Measurements from ENCODE around the gene PARD6A. TPM values are rescaled to one million over a fixed set of nuclear protein-coding genes. Genes with fewer than 3 reads are reported as not detected.

The PARD6A gene, protein sequence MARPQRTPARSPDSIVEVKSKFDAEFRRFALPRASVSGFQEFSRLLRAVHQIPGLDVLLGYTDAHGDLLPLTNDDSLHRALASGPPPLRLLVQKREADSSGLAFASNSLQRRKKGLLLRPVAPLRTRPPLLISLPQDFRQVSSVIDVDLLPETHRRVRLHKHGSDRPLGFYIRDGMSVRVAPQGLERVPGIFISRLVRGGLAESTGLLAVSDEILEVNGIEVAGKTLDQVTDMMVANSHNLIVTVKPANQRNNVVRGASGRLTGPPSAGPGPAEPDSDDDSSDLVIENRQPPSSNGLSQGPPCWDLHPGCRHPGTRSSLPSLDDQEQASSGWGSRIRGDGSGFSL
- total RNA-seq (2014; rRNA removed; shearing (Covaris generic)): 0.97 TPM in 1 of 2 replicates, not detected in the other
- polyA plus RNA-seq (2016; fragmentation: Nextera tagmentation; extraction: Ambion mirVana): 0.58 and 0.70 TPM in 2 replicates

DNA sequence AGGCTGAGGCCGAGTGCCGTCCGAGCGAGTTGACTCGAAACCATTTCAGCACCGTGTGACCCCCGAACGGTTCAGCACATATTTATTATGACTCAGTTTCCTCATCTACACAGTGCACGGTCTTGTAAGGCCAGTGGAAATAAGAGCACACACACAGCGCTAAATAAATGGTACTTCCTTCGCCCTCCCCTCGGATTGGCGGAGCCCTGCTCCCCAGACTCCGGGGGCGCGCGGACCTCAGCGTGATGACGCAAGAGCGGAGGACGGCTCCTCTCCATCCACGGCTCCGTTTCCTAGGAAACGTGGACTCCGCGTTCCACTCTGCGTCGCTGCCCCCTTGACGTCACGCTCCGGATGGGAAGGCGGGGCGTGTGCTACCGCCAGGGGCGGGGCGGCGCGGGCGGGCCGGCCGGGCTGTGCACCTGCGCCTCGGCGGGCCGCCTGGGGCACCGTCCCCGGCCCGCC, at the start of gene PARD6A:
TSS of gene PARD6A (plus strand) at position 397 of the 465 bp plus-strand sequence. CDS start 79 bp downstream, outside the sequence.
- H3K4me2 ChIP-seq (ENCODE audit: unreplicated experiment): peak within 1 kb of the TSS; percentile 81
- peak within 1 kb of the TSS; percentile 92 for H3K27ac ChIP-seq
- peaks cover 21% of the 10 kb centered on the region for H3K79me2 ChIP-seq (ENCODE audit: insufficient read depth)
- in situ Hi-C loops (cut with MboI): no loop called here
- H2AFZ ChIP-seq: peak within 1 kb of the TSS; percentile 97
- H4K20me1 ChIP-seq (ENCODE audit: insufficient read depth): no peaks in the 10 kb centered on the region
- peak within 1 kb of the TSS; percentile 91 for H3K9ac ChIP-seq
- H3K27me3 ChIP-seq (replicated peaks; ENCODE audit: insufficient read depth): no peaks in the 10 kb centered on the region
- no peaks in the 10 kb centered on the region for H3K36me3 ChIP-seq (ENCODE audit: low read depth)
- no peaks in the 10 kb centered on the region for H3F3A ChIP-seq (ENCODE audit: insufficient read depth)
- H3K9me3 ChIP-seq (ENCODE audit: low read depth): no peaks in the 10 kb centered on the region
- WGBS, 2 experiments (ENCODE audit: low coverage in 1 of 2, low lambda C conversion rate in 2 of 2, missing lambda C conversion rate in 2 of 2): 1% methylated on average over 28 to 42 of the region's 48 CpGs
- peak within 1 kb of the TSS; percentile 92 for H3K4me3 ChIP-seq
- H3K4me1 ChIP-seq (ENCODE audit: insufficient read depth): no peaks in the 10 kb centered on the region
- DNase-seq: peak; percentile 99
- no peaks in the 10 kb centered on the region for H3K9me2 ChIP-seq (ENCODE audit: insufficient read depth)
- TF ChIP-seq EZH2phosphoT487 (IDR thresholded peaks at IDR 0.05; ENCODE audit: insufficient read depth, low read depth): no peak
- TF ChIP-seq EZH2 (IDR thresholded peaks at IDR 0.05; ENCODE audit: insufficient read depth, poor library complexity, severe bottlenecking): no peak

DNA sequence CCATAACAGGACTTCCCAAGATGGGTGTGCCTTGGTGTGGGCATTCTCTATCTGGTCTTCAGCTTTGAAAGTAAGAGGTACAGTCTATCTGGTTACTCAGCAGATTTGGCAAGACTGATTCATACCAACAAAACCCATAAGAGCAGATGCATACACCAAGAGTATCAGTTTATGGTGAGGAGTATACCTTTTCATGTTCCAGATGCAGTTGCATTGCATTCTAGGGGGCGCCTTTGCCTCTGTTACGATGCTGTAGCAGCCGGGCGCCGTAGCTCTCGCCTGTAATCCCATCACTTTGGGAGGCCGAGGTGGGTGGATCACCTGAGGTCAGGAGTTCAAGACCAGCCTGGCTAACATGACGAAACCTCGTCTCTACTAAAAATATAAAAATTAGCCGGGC, 47.0 kb upstream of the PARD6A start:
- H3K4me2 ChIP-seq (ENCODE audit: unreplicated experiment): no peak overlapping the region
- H3K79me2 ChIP-seq (ENCODE audit: insufficient read depth): peaks cover 31% of the 10 kb centered on the region
- in situ Hi-C loops (cut with MboI): no loop called here
- 96 to 97% methylated on average over 10 of the region's 10 CpGs for WGBS, 2 experiments (ENCODE audit: low coverage in 1 of 2, low lambda C conversion rate in 2 of 2, missing lambda C conversion rate in 2 of 2)
- H3K4me3 ChIP-seq: no peak overlapping the region
- H2AFZ ChIP-seq: no peak overlapping the region
- no peak overlapping the region for H3K27ac ChIP-seq
- H3K27me3 ChIP-seq (replicated peaks; ENCODE audit: insufficient read depth): no peaks in the 10 kb centered on the region
- peaks cover 22% of the 10 kb centered on the region; the same call in 1 of the 2 replicates for H3K36me3 ChIP-seq (ENCODE audit: low read depth)
- no peaks in the 10 kb centered on the region for H3K9me2 ChIP-seq (ENCODE audit: insufficient read depth)
- TF ChIP-seq EZH2phosphoT487 (IDR thresholded peaks at IDR 0.05; ENCODE audit: insufficient read depth, low read depth): no peak
- no peak for TF ChIP-seq EZH2 (IDR thresholded peaks at IDR 0.05; ENCODE audit: insufficient read depth, poor library complexity, severe bottlenecking)
- H4K20me1 ChIP-seq (ENCODE audit: insufficient read depth): no peaks in the 10 kb centered on the region
- H3K9ac ChIP-seq: no peak overlapping the region
- no peaks in the 10 kb centered on the region for H3F3A ChIP-seq (ENCODE audit: insufficient read depth)
- no peak for DNase-seq
- no peaks in the 10 kb centered on the region for H3K4me1 ChIP-seq (ENCODE audit: insufficient read depth)
- no peaks in the 10 kb centered on the region for H3K9me3 ChIP-seq (ENCODE audit: low read depth)

DNA sequence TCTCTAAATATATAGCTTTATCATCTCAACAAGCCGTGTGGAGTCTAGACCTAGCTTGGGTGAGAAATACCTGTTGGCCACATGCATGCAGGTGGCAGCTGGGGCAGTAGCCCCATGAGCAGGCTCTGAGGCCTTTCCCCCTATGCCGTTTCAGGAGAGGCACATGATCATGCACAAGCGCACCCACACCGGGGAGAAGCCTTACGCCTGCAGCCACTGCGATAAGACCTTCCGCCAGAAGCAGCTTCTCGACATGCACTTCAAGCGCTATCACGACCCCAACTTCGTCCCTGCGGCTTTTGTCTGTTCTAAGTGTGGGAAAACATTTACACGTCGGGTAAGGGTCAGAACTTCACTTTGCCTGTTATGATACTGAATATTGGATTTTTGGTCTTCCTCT, 32.5 kb upstream of the PARD6A start:
- Histone ChIP-seq H3K79me2 (ENCODE audit: insufficient read depth) (no peaks in the 10 kb centered on the region), H3K27me3 (replicated peaks; ENCODE audit: insufficient read depth) (no peaks in the 10 kb centered on the region), H3K27ac (no peak overlapping the region), H3K9ac (no peak overlapping the region), H2AFZ (no peak overlapping the region), H3F3A (ENCODE audit: insufficient read depth) (no peaks in the 10 kb centered on the region), H3K9me3 (ENCODE audit: low read depth) (no peaks in the 10 kb centered on the region), H3K9me2 (ENCODE audit: insufficient read depth) (no peaks in the 10 kb centered on the region), H3K4me1 (ENCODE audit: insufficient read depth) (no peaks in the 10 kb centered on the region), H3K4me3 (no peak overlapping the region), H3K36me3 (ENCODE audit: low read depth) (peaks cover 8% of the 10 kb centered on the region), H4K20me1 (ENCODE audit: insufficient read depth) (no peaks in the 10 kb centered on the region), H3K4me2 (ENCODE audit: unreplicated experiment) (no peak overlapping the region)
- no peak for DNase-seq
- TF ChIP-seq EZH2 (IDR thresholded peaks at IDR 0.05; ENCODE audit: insufficient read depth, poor library complexity, severe bottlenecking): no peak
- TF ChIP-seq EZH2phosphoT487 (IDR thresholded peaks at IDR 0.05; ENCODE audit: insufficient read depth, low read depth): no peak
- 94 to 96% methylated on average over 14 of the region's 14 CpGs for WGBS, 2 experiments (ENCODE audit: low coverage in 1 of 2, low lambda C conversion rate in 2 of 2, missing lambda C conversion rate in 2 of 2)
- in situ Hi-C loops (cut with MboI): no loop called here

DNA sequence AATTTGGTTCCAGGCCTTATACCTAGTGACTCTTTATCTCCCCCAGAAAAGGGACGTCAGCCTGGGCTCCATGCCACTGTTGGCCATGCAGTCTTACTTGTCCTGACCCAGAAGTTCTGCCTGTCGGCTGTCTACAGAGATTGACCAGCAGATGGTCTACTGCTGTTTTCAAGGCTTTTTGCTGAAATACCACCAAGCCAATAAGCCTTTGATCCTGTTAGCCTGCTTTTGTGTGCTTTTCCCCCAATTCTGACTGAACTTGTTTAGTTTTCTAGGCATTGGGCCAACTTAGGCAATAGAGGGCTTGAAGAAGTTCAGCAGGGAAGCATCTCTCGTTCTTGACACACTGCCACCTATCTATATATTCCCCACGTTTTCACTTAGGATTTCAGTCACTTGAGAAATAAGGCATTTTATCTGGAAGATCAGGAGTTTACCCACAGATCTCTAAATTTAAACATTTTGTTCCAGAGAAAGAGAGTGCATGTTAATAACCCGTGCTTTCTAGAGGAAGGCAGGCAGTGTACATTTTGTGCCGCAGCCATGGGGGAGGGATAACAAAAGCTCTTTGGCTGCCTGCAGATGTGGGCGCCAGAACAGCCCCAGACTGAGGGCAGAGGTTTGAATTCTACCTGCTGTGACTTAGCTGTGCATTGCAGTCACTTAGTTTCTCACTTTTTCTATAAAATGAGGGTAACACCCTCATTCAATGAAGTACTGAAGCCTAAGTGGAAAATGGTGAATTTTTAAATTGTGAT, 28.2 kb upstream of the PARD6A start:
- no peak overlapping the region for H3K9ac ChIP-seq
- peaks cover 9% of the 10 kb centered on the region for H3K36me3 ChIP-seq (ENCODE audit: low read depth)
- 69 to 70% methylated on average over 7 of the region's 7 CpGs for WGBS, 2 experiments (ENCODE audit: low coverage in 1 of 2, low lambda C conversion rate in 2 of 2, missing lambda C conversion rate in 2 of 2)
- H3K4me3 ChIP-seq: no peak overlapping the region
- no peak overlapping the region for H2AFZ ChIP-seq
- no peak overlapping the region for H3K4me2 ChIP-seq (ENCODE audit: unreplicated experiment)
- DNase-seq: no peak
- no peaks in the 10 kb centered on the region for H3K79me2 ChIP-seq (ENCODE audit: insufficient read depth)
- no peaks in the 10 kb centered on the region for H4K20me1 ChIP-seq (ENCODE audit: insufficient read depth)
- in situ Hi-C loops (cut with MboI): no loop called here
- H3K4me1 ChIP-seq (ENCODE audit: insufficient read depth): no peaks in the 10 kb centered on the region
- H3K27ac ChIP-seq: no peak overlapping the region
- no peaks in the 10 kb centered on the region for H3F3A ChIP-seq (ENCODE audit: insufficient read depth)
- H3K9me2 ChIP-seq (ENCODE audit: insufficient read depth): no peaks in the 10 kb centered on the region
- TF ChIP-seq EZH2phosphoT487 (IDR thresholded peaks at IDR 0.05; ENCODE audit: insufficient read depth, low read depth) (no peak), EZH2 (IDR thresholded peaks at IDR 0.05; ENCODE audit: insufficient read depth, poor library complexity, severe bottlenecking) (no peak)
- no peaks in the 10 kb centered on the region for H3K9me3 ChIP-seq (ENCODE audit: low read depth)
- H3K27me3 ChIP-seq (replicated peaks; ENCODE audit: insufficient read depth): no peaks in the 10 kb centered on the region

Measured in GM23248 (cell line).